HEK293 (cell line): ENCODE results near the gene NLRP6.

Source experiments
- PRDM1 ChIP-seq: fragments of 450-650 bp; formaldehyde crosslinking; IDR thresholded peaks from 2 replicates; pipeline ENCODE4; 2016; ENCODE audit warnings: missing biosample characterization, missing genetic modification characterization
- TCF7L2 ChIP-seq: IDR thresholded peaks from 2 replicates; pipeline ENCODE4 v1.6.1; 2011; ENCODE audit warnings: low read depth, mild to moderate bottlenecking, inconsistent platforms, low read length, moderate library complexity, borderline replicate concordance
- YY1 ChIP-seq: fragments of 450-650 bp; formaldehyde crosslinking; IDR thresholded peaks from 2 replicates; pipeline ENCODE4 v1.5.1; 2018; ENCODE audit warnings: missing biosample characterization, missing genetic modification characterization
- ZBTB21 ChIP-seq: fragments of 450-650 bp; formaldehyde crosslinking; IDR thresholded peaks from 2 replicates; pipeline ENCODE4 v1.5.1; 2017; ENCODE audit warnings: missing biosample characterization, missing genetic modification characterization
- ZEB2 ChIP-seq: fragments of 450-650 bp; formaldehyde crosslinking; IDR thresholded peaks from 2 replicates; pipeline ENCODE4 v1.5.1; 2016; ENCODE audit warnings: missing biosample characterization, missing genetic modification characterization
- ZNF133 ChIP-seq: fragments of 450-650 bp; formaldehyde crosslinking; IDR thresholded peaks from 2 replicates; pipeline ENCODE4 v1.5.1; 2016; ENCODE audit warnings: missing biosample characterization, missing genetic modification characterization
- ZNF366 ChIP-seq: fragments of 450-650 bp; formaldehyde crosslinking; conservative IDR thresholded peaks from 2 replicates; pipeline ENCODE4 v1.5.1; 2016; ENCODE audit warnings: missing biosample characterization, missing genetic modification characterization
- TF ChIP-seq, protein P1 (sequence below): fragments of 450-650 bp; formaldehyde crosslinking; IDR thresholded peaks from 2 replicates; pipeline ENCODE4 v1.5.1; 2016; ENCODE audit warnings: missing biosample characterization, missing genetic modification characterization

- TF ChIP-seq, protein P1, sequence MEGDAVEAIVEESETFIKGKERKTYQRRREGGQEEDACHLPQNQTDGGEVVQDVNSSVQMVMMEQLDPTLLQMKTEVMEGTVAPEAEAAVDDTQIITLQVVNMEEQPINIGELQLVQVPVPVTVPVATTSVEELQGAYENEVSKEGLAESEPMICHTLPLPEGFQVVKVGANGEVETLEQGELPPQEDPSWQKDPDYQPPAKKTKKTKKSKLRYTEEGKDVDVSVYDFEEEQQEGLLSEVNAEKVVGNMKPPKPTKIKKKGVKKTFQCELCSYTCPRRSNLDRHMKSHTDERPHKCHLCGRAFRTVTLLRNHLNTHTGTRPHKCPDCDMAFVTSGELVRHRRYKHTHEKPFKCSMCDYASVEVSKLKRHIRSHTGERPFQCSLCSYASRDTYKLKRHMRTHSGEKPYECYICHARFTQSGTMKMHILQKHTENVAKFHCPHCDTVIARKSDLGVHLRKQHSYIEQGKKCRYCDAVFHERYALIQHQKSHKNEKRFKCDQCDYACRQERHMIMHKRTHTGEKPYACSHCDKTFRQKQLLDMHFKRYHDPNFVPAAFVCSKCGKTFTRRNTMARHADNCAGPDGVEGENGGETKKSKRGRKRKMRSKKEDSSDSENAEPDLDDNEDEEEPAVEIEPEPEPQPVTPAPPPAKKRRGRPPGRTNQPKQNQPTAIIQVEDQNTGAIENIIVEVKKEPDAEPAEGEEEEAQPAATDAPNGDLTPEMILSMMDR (tag by site-specific recombination) = no peak
- TF ChIP-seq ZBTB21 (tag by site-specific recombination) (no peak), PRDM1 (tag by site-specific recombination) (peak; percentile 52; the same call in 1 of the 2 replicates), YY1 (no peak), ZEB2 (tag by site-specific recombination) (no peak), TCF7L2 (no peak), ZNF366 (tag by site-specific recombination) (no peak; the same call in 1 of the 2 replicates), ZNF133 (no peak)
Observed at GRCh38 chr11:313787-314553, 35.8 kb downstream of the NLRP6 start, which contains the start of gene IFITM1.
